GM19351 (cell line): ENCODE measurements around the gene CD300H.

Experiments
- ATAC-seq: cut with Tn5 transposase; IDR thresholded peaks from one replicate; pipeline ENCODE4 v1.9.1; 2021; ENCODE audit warnings: mild to moderate bottlenecking, moderate library complexity; ENCODE audit not compliant: unreplicated experiment

CD300H gene

DNA sequence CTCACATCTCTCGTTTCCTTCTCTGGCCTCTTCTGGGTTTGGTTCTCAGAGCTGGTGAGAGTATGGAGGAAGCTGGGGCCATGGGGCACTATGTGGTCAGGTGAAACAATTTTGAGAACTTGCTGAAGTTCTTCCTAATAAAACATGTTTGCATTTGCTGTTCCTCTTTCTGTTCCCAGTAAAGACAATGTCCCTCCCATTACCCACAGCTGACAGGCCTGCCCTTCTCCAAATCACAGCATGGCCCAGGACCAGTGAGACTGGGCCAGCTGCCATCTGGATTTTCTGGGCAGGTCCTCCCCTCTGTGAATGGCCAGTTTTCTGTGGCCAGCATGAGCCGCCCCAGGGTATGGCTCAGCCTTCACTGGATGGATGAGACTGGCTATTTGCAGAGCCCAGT, at the start of gene CD300H:
Gene CD300H (minus strand): TSS at position 113 of the 400 bp plus-strand sequence.
- no peak for ATAC-seq

- ATAC-seq: no peak
Observed at GRCh38 chr17:74616696-74617095, 49.4 kb upstream of the CD300H start.

- ATAC-seq: no peak
Observed at GRCh38 chr17:74612046-74612445, 44.7 kb upstream of the CD300H start.

DNA sequence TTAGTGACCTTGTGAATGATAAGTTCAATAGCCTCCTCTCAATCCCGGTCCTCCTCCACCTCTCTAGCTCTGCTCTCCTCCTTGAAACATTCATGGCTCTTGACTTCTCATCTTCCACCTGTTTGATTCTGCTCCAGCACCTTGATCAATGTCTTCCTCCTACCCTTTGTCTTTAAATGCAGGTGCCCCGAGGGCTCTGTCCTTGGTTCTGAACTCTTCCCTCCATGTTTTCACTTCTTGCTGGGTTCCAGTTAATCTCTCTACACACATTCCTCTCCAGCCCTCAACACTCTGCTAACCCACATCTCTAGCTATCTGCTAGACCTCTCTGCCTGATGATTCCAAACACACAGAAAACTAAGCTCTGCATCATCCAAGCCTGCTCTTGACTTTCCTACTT, 42.8 kb upstream of the CD300H start:
- no peak for ATAC-seq

DNA sequence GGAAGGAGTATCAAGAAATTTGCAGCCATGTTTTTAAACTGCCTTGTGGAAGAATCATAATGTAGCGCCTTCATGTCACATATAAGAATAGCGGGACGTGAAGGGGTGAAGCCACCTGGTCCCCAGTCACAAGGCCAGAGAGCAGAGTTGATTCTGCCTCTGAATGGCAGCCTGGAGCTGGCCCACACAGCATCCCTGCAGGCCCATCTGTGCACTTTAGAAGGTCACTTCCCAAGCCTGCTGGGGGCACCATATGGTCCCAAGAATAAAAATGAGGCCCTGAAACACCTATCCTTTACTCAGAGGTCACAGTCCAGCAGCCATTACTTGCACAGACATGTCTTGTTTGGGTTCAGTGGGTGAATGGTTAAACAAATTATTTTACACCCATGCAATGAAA, 41.2 kb upstream of the CD300H start:
- no peak for ATAC-seq

GRCh38 chr17:74607221-74607620, 39.9 kb upstream of the CD300H start:
- no peak for ATAC-seq

DNA sequence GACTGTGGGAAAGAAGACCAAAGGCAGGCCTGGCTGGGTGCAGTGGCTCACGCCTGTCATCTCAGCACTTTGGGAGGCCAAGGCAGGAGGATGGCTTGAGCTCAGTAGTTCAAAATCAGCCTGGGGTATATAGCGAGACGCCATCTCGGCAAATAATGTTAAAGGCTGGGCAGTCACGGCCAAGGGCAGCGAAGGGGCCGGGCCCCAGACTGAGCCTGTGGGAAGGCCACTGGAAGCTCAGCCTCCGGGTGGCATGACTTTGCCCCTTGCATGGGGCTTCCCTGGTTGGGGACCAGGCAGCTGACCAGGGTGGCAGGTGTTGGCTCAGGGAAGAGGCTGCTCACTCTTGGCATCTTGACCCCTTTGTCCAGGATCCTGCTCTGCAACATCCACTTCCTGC, 38.7 kb upstream of the CD300H start:
- no peak for ATAC-seq

GRCh38 chr17:74605361-74605760, 38.1 kb upstream of the CD300H start:
- no peak for ATAC-seq

DNA sequence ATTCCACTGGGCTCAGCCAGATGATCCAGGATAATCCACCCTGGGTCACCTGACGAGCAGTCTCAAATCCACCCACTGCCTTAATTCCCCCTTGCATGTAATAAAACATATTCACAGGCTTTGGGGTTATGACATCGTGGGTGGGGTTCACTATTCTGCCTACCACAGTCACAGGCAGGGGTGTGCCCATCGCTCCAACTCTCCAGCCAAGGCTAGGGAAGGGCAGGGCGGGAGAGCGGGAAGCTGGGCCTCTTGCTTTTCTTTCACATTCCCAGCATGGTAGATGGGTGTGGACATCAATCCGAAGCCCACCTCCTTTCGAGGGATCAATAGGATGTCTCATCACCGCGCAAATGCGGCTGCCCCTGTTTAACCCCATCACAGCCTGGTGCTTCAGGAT, 37.5 kb upstream of the CD300H start:
- no peak for ATAC-seq

DNA sequence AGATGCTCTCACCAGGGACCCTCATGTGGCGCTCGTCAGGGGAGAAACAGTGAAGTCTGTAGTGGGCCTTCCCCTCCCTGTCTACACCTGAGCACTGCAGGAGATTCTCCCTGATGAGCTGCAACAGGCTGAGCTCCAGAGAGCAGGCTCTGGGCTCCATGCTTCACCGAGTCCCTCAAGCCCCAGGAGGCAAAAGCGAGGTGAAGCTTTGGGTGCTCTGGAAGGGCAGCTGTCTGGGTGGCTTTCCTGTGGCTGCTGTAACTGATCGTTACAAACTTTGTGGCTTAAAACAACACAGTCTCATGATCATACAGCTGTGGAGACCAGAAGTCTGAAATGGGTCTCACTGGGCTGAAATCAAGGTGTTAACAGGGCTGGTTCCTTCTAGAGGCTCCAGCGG, 36.9 kb upstream of the CD300H start:
- no peak for ATAC-seq

DNA sequence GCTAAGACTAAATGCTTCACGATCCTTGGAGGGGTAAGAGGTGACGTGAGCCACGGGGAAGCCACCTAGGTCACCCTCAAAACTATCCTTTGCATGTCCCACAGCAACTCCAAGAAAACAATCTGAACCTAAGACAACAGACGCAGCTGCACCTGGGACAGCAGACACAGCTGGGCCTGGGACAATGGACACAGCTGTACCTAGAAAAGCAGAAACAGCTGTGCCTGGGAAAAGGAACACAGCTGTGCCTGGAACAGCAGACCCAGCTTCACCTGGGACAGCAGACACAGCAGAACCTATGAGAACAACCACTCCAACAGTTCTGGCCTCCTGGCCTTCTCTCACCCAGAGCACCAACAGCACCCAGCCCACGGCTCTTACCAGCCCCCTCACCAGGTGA, 36.4 kb upstream of the CD300H start:
- no peak for ATAC-seq

DNA sequence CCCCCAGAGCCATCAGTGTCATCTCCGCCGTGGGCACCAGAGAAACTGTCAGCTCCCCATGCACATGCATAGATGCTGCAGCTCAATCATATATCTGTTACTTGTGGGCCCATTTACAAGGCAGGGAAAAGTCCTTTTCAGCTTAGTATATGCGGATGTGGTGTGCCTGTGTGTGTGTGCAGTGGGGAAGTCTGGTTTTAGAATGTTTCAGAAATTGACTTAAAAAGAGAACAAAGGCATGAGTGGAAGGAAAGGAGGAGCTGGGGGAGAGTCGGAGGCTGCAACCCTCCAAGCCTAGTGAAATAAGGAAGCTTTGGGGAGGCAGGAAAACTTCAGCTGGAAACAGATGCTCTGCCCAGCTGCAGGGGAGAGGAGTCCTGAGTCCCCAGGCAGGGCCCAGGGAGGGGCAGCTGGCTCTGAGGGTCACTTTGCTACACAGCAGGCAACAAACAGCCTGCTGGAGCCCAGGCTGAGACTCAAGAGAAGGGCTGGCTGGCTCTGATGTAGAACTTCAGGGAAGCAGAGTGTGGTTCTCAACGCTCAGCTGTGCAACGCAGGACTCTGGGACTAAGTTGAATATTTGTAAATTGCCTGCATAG, 35.8 kb upstream of the CD300H start:
- no peak for ATAC-seq

- no peak for ATAC-seq
Observed at GRCh38 chr17:74601944-74602572, 34.7 kb upstream of the CD300H start.

DNA sequence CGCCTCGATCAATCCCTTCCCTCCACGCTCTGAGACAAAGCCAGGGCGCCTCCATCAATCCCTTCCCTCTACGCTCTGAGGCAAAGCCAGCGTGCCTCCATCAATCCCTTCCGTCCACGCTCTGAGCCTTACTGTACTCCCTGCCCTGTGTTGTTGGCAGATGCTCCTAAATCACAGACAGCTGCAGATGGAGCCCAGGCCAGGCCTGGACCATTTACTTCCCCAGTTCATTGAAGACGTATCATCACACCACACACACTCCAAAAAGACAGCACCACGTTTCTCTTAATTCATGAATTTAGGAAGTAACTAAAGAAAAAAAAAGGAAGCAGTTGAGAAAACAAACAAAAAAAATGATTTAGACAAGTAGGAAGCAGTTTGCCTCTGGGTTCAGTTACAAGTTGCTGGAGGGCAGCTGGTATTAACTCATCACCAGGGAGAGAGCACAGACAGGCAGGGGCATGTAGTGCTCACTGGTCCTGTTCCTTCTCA, 32.2 kb upstream of the CD300H start:
- ATAC-seq: no peak

DNA sequence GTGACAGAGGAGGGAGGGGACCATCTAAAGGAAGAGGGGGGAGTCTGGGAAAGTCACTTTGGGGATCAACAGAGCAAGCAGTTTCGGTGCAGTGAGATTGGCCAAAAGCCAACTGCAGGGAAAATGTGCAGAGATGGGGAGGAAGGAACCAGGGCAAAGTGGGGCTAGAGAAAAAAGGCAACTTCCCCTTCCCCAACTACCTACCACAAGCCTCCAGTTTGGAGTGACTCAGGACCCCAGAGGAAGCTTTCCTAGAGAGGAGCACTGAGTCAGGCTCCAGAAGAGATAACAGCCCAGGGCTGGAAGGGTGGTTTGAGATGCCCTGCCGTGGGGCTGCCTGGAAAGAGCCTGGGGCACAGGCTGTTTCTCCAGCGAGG, 31.7 kb upstream of the CD300H start:
- no peak for ATAC-seq

GRCh38 chr17:74598346-74599022, 31.2 kb upstream of the CD300H start:
- no peak for ATAC-seq

DNA sequence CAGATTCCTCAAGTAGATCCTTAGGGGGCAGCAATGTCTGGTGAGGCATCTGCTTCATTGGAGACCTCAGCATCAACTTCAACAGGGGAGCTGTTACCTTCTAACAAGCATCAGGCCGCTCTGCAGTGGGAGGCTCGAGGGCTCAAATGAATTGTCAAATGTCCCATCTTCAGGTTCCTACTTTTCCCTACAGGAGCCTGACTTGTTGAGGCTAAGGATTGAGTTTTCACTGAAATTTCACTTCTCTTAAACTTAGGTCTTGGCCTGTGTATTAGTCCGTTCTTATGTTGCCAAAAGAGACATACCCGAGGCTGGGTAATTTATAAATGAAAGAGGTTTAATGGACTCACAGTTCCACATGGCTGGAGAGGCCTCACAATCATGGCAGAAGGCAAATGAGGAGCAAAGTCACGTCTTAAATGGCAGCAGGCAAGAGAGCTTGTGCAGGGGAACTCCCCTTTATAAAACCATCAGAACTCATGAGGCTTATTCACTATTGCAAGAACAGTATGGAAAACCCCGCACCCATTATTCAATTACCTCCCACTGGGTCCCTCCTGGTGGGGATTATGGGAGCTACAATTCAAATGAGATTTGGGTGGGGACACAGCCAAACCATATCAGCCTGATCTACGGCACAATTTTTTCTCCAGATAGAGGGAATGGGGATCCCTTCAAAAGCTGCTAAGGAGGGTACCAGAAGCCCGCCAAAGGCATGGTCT, 29.9 kb upstream of the CD300H start:
- no peak for ATAC-seq

DNA sequence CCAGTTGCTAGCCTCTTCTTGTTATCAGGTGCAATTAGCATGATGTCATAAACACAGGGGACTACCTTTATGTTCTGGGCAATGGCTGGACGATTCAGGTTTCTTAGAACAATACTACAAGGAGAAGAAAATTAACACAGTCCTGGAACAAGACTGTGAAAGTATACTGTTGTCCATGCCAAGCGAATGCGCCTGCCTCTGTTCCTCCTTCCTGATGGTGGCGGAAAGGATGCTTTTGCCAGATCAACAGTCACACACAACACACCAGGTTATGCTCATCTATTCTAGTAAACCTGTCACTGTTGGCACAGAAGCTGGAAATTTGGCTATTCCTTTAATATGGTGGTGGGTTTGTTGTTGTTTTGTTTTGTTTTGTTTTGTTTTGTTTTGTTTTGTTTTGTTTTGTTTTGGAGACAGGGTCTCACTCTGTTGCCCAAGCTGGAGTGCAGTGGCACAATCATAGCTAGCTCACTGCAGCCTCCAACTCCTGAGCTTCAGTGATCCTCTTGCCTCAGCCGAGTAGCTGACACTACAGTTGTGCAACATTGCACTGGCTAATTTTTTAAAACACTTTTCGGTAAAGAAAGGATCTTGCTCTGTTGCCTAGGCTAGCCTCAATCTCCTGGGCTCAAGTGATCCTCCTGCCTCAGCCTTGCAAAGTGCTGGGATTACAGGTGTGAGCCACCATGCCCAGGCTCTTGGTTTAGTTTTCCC, 27.9 kb upstream of the CD300H start:
- ATAC-seq: no peak

DNA sequence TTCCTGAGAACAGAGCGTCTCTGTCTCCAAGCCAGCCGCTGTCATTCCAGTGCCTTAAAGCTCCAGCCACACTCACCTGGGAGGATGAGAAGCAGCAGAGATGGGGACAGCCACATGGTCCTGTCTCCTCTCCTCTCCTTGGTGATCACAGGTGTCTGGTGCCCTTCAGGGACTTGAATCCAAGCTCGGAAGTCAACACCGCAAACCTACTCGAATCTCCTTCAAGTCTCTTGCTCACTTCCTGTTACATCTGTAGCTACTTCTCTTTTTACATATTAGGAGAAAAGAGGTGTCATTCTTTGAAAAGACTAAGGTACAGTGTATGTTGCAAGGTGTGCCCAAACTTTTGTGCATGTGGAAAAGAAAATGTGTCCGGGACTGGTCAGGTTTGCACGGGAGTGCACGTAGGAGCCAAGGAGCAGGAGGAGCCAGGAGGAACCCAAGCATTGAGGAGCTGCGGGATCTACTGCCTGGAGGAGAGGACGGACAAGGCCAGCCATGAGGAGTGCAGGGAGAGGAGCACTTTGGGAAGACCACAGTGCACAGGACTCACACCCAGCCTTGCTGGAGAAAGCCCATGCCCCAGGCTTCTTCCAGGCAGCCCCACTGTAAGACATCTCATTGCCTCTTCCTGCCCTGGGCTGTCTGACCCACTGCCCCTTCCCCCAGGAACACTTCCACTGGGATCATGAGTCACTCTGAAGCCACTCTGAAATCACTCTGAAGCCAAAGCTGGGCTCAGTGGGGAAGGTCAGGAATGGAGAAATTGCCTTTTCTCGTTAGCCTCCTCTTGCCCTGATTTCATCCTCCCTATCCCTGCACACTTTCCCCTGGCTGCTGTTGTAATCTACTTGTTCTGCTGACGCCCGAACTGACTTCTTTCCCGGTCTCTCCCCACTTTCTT, 25.0 kb upstream of the CD300H start, which contains the start of gene CD300LD:
Gene CD300LD (minus strand): TSS at position 197 of the 904 bp plus-strand sequence. CDS start 81 bp downstream, at position 116.
- no peak for ATAC-seq

DNA sequence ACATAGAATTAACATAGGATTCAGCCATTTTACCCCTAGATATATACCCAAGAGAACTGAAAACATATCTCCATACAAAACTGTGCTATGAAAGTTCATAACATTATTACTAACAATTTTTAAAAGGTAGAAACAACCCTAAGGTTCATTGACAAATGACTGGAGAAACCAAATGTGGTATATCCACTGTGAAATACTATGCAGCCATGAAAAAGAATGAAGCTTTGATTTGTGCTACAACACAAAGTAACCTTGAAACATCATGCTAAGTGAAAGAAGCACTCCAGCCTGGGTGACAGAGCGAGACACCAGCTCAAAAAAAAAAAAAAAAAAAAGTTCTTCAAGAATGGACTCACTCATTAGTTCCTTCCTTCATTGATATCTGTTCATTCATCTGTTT, 24.2 kb upstream of the CD300H start:
- ATAC-seq: no peak
